Measurements from ENCODE around the gene LUM. TPM values are rescaled to one million over a fixed set of nuclear protein-coding genes. Genes with fewer than 3 reads are reported as not detected.

Gene LUM
- total RNA-seq, 1 donor from 2014 or later = 76.4 TPM

DNA sequence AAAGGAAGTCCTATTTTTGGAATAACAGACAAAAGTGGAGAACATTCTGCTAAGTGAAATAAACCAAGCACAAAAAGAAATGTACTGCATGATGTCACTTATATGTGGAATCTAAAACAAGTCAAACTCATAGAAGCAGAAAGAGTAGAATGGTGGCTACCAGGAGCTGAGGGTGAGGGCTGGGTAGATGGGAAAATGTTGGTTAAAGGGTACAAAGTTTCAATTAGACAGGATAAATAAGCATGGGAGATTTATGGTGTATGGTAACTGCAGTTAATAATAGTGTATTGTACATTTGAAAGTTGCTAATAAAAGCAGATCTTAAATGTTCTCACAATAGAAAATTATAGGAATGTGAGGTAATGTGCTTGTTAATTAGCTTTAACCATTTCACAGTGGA lies 12.8 kb downstream of the LUM start:
- Histone ChIP-seq H2AFZ (ENCODE audit: low read depth, low read length) (no peak overlapping the region), H3K4me2 (ENCODE audit: low read length) (peak overlapping the region; percentile 29), H3K27ac (ENCODE audit: low read depth, low read length) (peak overlapping the region; percentile 62), H3K36me3 (ENCODE audit: insufficient read depth, low read length) (no peaks in the 10 kb centered on the region), H3K27me3 (ENCODE audit: insufficient read depth, low read length) (no peaks in the 10 kb centered on the region), H3K4me3 (ENCODE audit: insufficient read depth, low read depth, low read length) (no peak overlapping the region), H3K79me2 (ENCODE audit: insufficient read depth, low read length) (no peaks in the 10 kb centered on the region), H3K9ac (ENCODE audit: low read length) (no peak overlapping the region), H3K4me1 (ENCODE audit: insufficient read depth, low read length) (peaks cover 24% of the 10 kb centered on the region), H3K9me3 (ENCODE audit: insufficient read depth, low read depth, low read length) (no peaks in the 10 kb centered on the region), H4K20me1 (ENCODE audit: insufficient read depth, low read length) (no peaks in the 10 kb centered on the region)
- FAIRE-seq (no peak), DNase-seq (ENCODE audit: low read depth) (no peak)
- Mint-ChIP-seq H3K9me3 (ENCODE audit: unreplicated experiment) (no peaks in the 10 kb centered on the region), H3K4me3 (ENCODE audit: unreplicated experiment) (no peak overlapping the region), H3K27ac (ENCODE audit: unreplicated experiment) (peak overlapping the region; percentile 93), H3K4me1 (ENCODE audit: low read depth, unreplicated experiment) (peaks cover 47% of the 10 kb centered on the region), H3K36me3 (ENCODE audit: low read depth, unreplicated experiment) (no peaks in the 10 kb centered on the region), H3K27me3 (ENCODE audit: low read depth, unreplicated experiment) (no peaks in the 10 kb centered on the region)
- TF ChIP-seq EZH2 (IDR thresholded peaks at IDR 0.05; ENCODE audit: insufficient read depth, low read length) (no peak), CTCF (IDR thresholded peaks at IDR 0.05; ENCODE audit: insufficient read depth, low read depth, low read length) (no peak)

DNA sequence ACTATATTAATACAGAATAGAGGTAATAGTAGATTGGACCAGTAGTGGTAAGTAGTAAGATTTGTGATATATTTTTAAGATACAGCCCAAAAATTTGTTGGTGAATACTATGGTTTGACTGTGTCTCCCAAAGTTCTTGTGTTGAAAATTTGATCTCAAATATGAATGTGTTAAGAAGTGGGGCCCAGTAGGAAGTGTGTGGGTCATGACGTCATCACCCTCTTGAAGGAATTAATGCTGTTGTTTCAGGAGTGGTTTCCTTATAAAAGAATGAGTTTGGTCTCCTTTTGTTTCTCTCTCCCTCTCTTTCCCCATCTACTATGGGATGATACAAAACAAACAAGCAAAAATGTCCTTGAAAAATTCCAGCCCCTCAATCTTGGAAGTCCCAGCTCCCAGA lies 16.3 kb downstream of the LUM start:
- FAIRE-seq = peak; percentile 41
- peaks cover 39% of the 10 kb centered on the region for H3K4me1 Mint-ChIP-seq (ENCODE audit: low read depth, unreplicated experiment)
- H3K27ac Mint-ChIP-seq (ENCODE audit: unreplicated experiment) = peak overlapping the region; percentile 35
- no peak overlapping the region for H2AFZ ChIP-seq (ENCODE audit: low read depth, low read length)
- H3K9me3 Mint-ChIP-seq (ENCODE audit: unreplicated experiment) = peaks cover 5% of the 10 kb centered on the region
- DNase-seq (ENCODE audit: low read depth) = no peak
- no peaks in the 10 kb centered on the region for H3K79me2 ChIP-seq (ENCODE audit: insufficient read depth, low read length)
- no peaks in the 10 kb centered on the region for H3K27me3 Mint-ChIP-seq (ENCODE audit: low read depth, unreplicated experiment)
- H3K27me3 ChIP-seq (ENCODE audit: insufficient read depth, low read length) = no peaks in the 10 kb centered on the region
- H3K9me3 ChIP-seq (ENCODE audit: insufficient read depth, low read depth, low read length) = no peaks in the 10 kb centered on the region
- no peaks in the 10 kb centered on the region for H3K36me3 ChIP-seq (ENCODE audit: insufficient read depth, low read length)
- no peak for TF ChIP-seq CTCF (IDR thresholded peaks at IDR 0.05; ENCODE audit: insufficient read depth, low read depth, low read length)
- TF ChIP-seq EZH2 (IDR thresholded peaks at IDR 0.05; ENCODE audit: insufficient read depth, low read length) = no peak
- H3K36me3 Mint-ChIP-seq (ENCODE audit: low read depth, unreplicated experiment) = no peaks in the 10 kb centered on the region
- no peak overlapping the region for H3K4me3 ChIP-seq (ENCODE audit: insufficient read depth, low read depth, low read length)
- no peak overlapping the region for H3K4me3 Mint-ChIP-seq (ENCODE audit: unreplicated experiment)
- H4K20me1 ChIP-seq (ENCODE audit: insufficient read depth, low read length) = no peaks in the 10 kb centered on the region
- no peak overlapping the region for H3K27ac ChIP-seq (ENCODE audit: low read depth, low read length)
- peaks cover 16% of the 10 kb centered on the region for H3K4me1 ChIP-seq (ENCODE audit: insufficient read depth, low read length)
- no peak overlapping the region for H3K9ac ChIP-seq (ENCODE audit: low read length)
- H3K4me2 ChIP-seq (ENCODE audit: low read length) = no peak overlapping the region

DNA sequence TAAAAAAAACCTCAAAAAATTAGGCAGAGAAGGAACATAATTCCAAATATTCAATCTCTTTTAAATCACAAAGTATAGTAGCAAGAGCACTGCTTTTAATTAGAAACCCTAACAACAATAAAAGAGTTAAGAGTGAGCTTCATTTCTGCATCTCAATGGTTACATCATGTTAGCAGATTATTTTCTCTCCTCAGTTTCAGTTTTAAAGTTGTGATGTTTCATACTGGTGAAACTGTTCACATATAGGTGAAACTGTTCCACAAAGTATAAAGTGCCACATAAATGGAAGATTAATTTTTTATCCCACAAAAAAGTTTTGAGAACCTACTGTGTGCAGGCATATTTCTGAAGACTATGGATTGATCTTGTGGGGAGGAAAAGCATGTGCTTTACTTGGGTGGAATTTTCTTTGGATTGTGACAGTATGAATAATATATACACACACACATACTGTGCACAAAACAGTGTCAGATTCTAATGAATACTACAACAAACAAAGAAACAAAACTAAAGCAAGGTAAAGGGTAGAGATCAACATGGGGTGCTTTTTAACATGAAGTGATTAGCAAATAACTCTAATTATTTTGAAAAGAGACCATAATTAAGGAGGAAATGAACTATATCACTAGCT lies 17.1 kb downstream of the LUM start:
- no peaks in the 10 kb centered on the region for H3K27me3 Mint-ChIP-seq (ENCODE audit: low read depth, unreplicated experiment)
- H3K27ac ChIP-seq (ENCODE audit: low read depth, low read length) = no peak overlapping the region
- H3K27me3 ChIP-seq (ENCODE audit: insufficient read depth, low read length) = no peaks in the 10 kb centered on the region
- H3K4me1 Mint-ChIP-seq (ENCODE audit: low read depth, unreplicated experiment) = peaks cover 31% of the 10 kb centered on the region
- peaks cover 3% of the 10 kb centered on the region for H3K36me3 Mint-ChIP-seq (ENCODE audit: low read depth, unreplicated experiment)
- H3K9me3 ChIP-seq (ENCODE audit: insufficient read depth, low read depth, low read length) = no peaks in the 10 kb centered on the region
- no peaks in the 10 kb centered on the region for H3K79me2 ChIP-seq (ENCODE audit: insufficient read depth, low read length)
- DNase-seq (ENCODE audit: low read depth) (no peak), FAIRE-seq (peak; percentile 67)
- peaks cover 12% of the 10 kb centered on the region for H3K9me3 Mint-ChIP-seq (ENCODE audit: unreplicated experiment)
- peak overlapping the region; percentile 39 for H3K4me2 ChIP-seq (ENCODE audit: low read length)
- no peak overlapping the region for H2AFZ ChIP-seq (ENCODE audit: low read depth, low read length)
- H3K36me3 ChIP-seq (ENCODE audit: insufficient read depth, low read length) = no peaks in the 10 kb centered on the region
- H3K4me3 Mint-ChIP-seq (ENCODE audit: unreplicated experiment) = no peak overlapping the region
- H3K27ac Mint-ChIP-seq (ENCODE audit: unreplicated experiment) = peak overlapping the region; percentile 35
- H3K9ac ChIP-seq (ENCODE audit: low read length) = no peak overlapping the region
- TF ChIP-seq CTCF (IDR thresholded peaks at IDR 0.05; ENCODE audit: insufficient read depth, low read depth, low read length) (no peak), EZH2 (IDR thresholded peaks at IDR 0.05; ENCODE audit: insufficient read depth, low read length) (no peak)
- no peak overlapping the region for H3K4me3 ChIP-seq (ENCODE audit: insufficient read depth, low read depth, low read length)
- H3K4me1 ChIP-seq (ENCODE audit: insufficient read depth, low read length) = peaks cover 9% of the 10 kb centered on the region
- no peaks in the 10 kb centered on the region for H4K20me1 ChIP-seq (ENCODE audit: insufficient read depth, low read length)
